PFSK-1 (cell line): Measurements from ENCODE around the gene CTXN3.

Experiments
- FOXP2 ChIP-seq: optimal IDR thresholded peaks from 2 replicates; pipeline ENCODE3; 2011; ENCODE audit warnings: borderline replicate concordance, control low read depth, inconsistent platforms; ENCODE audit not compliant: insufficient read depth; ENCODE audit errors: extremely low read length, extremely low read depth
- POLR2AphosphoS5 ChIP-seq: IDR thresholded peaks from 2 replicates; pipeline ENCODE4 v1.6.1; 2012; ENCODE audit warnings: low read depth, mild to moderate bottlenecking, control low read depth, low read length, moderate library complexity
- SIN3A ChIP-seq: IDR thresholded peaks from 2 replicates; pipeline ENCODE4 v1.6.1; 2012; ENCODE audit warnings: mild to moderate bottlenecking, low read length, moderate library complexity, borderline replicate concordance; ENCODE audit not compliant: insufficient read depth
- TAF1 ChIP-seq: IDR thresholded peaks from 2 replicates; pipeline ENCODE4 v1.6.1; 2012; ENCODE audit warnings: low read length, control low read depth, borderline replicate concordance; ENCODE audit not compliant: insufficient read depth
- TF ChIP-seq, protein P1 (sequence below), 2 experiments: IDR thresholded peaks; 2 replicates each; pipeline versions ENCODE4 v1.6.1 to v1.8.0; 2011 to 2012; ENCODE audit warnings: low read depth in 2 of 2, low read length in 2 of 2, control low read depth in 1 of 2, inconsistent platforms in 1 of 2, mild to moderate bottlenecking in 1 of 2, moderate library complexity in 1 of 2; ENCODE audit not compliant: insufficient read depth in 1 of 2

Gene CTXN3

DNA sequence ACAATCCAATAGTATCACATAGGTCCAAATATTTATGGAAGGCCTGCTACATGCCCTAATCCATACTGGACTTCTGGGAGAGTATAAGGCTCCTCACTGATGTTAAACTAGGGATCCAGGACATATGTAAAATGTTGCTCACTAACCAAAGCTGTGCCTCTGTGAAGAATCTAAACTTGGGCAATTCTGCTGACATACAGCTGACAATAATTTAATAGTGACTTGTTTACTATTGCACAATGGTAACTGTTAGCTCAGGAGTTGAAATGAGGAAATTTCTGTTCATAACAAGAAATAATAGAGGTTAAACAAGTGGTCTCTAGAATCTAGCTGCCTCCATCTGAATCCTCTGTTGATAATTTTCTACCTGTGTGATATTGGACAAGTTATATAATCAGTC is 14.9 kb upstream of the CTXN3 start:
- TF ChIP-seq POLR2AphosphoS5: no peak
- TF ChIP-seq, protein P1, sequence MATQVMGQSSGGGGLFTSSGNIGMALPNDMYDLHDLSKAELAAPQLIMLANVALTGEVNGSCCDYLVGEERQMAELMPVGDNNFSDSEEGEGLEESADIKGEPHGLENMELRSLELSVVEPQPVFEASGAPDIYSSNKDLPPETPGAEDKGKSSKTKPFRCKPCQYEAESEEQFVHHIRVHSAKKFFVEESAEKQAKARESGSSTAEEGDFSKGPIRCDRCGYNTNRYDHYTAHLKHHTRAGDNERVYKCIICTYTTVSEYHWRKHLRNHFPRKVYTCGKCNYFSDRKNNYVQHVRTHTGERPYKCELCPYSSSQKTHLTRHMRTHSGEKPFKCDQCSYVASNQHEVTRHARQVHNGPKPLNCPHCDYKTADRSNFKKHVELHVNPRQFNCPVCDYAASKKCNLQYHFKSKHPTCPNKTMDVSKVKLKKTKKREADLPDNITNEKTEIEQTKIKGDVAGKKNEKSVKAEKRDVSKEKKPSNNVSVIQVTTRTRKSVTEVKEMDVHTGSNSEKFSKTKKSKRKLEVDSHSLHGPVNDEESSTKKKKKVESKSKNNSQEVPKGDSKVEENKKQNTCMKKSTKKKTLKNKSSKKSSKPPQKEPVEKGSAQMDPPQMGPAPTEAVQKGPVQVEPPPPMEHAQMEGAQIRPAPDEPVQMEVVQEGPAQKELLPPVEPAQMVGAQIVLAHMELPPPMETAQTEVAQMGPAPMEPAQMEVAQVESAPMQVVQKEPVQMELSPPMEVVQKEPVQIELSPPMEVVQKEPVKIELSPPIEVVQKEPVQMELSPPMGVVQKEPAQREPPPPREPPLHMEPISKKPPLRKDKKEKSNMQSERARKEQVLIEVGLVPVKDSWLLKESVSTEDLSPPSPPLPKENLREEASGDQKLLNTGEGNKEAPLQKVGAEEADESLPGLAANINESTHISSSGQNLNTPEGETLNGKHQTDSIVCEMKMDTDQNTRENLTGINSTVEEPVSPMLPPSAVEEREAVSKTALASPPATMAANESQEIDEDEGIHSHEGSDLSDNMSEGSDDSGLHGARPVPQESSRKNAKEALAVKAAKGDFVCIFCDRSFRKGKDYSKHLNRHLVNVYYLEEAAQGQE (IDR thresholded peaks at IDR 0.05; ENCODE audit: insufficient read depth in 1 of 2, low read depth in 2 of 2, low read length in 2 of 2): no peak
- no peak for TF ChIP-seq SIN3A

DNA sequence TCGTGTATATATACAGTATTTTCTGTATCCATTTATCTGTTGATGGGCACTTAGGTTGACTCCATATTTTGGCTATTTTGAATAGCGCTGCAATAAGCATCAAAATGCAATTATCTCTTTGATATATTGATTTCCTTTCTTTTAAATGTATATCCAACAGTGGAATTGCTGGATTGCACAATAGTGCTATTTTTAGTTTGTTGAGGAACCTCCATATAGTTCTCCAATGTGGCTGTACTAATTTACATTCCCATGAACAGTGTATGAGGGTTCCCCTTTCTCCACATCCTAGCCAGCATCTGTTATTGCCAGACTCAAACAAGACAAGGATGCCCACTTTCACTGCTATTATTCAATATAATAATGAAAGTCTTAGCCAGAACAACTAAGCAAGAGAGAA is 9.1 kb upstream of the CTXN3 start:
- no peak for TF ChIP-seq TAF1
- TF ChIP-seq SIN3A: no peak
- TF ChIP-seq, protein P1 (IDR thresholded peaks at IDR 0.05; ENCODE audit: insufficient read depth in 1 of 2, low read depth in 2 of 2, low read length in 2 of 2): no peak
- TF ChIP-seq FOXP2: no peak
- TF ChIP-seq POLR2AphosphoS5: no peak

DNA sequence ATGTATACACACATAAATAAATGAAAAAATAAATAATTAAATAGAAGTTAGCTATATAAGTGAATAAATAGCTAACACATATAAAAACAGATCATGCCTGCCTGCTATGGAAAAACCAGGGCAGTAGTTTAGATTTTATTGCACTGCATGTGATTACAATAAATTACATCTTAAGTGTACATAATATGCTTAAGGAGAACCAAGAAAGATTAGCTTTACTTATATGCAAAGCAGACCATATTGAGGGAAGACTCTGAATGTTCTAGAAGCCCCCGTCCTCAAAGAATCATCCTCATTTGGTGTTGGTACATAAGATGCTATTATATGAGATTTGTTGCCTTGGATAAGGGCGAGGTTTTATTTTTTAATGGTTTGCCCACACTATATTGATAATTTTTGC is 5.9 kb upstream of the CTXN3 start:
- TF ChIP-seq SIN3A: no peak
- TF ChIP-seq TAF1: no peak
- TF ChIP-seq, protein P1 (IDR thresholded peaks at IDR 0.05; ENCODE audit: insufficient read depth in 1 of 2, low read depth in 2 of 2, low read length in 2 of 2): no peak

DNA sequence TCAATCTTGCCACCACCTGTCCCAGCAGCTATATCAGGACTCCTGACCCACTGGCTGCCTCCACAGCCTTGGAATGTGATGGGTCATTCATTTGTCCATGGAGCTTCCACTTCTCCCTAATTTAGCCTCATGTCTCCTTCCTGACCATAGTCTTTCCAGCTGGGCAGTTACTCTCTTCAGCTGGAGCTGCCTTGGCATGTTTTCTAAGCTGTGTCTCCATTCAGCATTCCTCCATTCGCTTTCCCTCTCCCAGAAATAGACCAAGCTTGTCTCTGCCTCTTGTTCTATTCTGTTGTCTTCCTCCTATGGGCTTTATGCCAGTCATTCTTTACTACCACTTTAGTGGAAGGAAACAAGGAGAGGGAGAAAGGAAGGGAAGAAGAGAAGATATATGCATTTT is 5.3 kb upstream of the CTXN3 start:
- no peak for TF ChIP-seq TAF1
- TF ChIP-seq, protein P1 (IDR thresholded peaks at IDR 0.05; ENCODE audit: insufficient read depth in 1 of 2, low read depth in 2 of 2, low read length in 2 of 2): no peak
- TF ChIP-seq SIN3A: no peak
- no peak for TF ChIP-seq FOXP2
- no peak for TF ChIP-seq POLR2AphosphoS5

DNA sequence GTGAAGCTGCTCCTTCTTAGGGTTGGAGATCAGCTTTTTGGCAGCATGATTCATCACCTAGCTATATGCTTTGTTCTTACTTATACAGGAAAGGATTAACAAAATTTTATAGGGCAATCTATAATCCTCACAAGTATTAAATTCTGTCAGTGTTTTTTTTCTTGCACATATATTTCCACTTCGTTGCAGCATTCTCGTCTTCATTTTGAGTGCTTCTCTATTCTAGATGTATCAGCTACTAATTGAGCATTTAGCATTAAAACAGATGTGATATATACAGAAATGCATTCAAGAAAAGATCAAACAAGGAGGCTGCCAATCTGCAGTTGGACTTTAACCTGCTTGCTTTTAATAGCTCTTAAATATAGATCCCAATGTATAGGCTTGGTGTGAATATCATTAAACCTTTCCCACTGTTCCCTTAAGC is 3.6 kb upstream of the CTXN3 start:
- no peak for TF ChIP-seq FOXP2
- TF ChIP-seq, protein P1 (IDR thresholded peaks at IDR 0.05; ENCODE audit: insufficient read depth in 1 of 2, low read depth in 2 of 2, low read length in 2 of 2): no peak
- no peak for TF ChIP-seq POLR2AphosphoS5
- TF ChIP-seq SIN3A: no peak
- no peak for TF ChIP-seq TAF1
